BJ (cell line): ENCODE measurements around the gene CHRNB4. TPM values are rescaled to one million over a fixed set of nuclear protein-coding genes. Genes with fewer than 3 reads are reported as not detected.

ENCODE experiments used
- CTCF ChIA-PET: fragments of 350-600 bp; formaldehyde crosslinking; extraction: SDS; loops from one replicate; lab custom pipeline; 2021; ENCODE audit warnings: antibody characterized with exemption, inconsistent platforms; lab: Yijun Ruan, JAX
- POLR2A ChIA-PET: fragments of 300-600 bp; sonication (Branson Sonifier 250); formaldehyde crosslinking; extraction: SDS; loops from one replicate; lab custom pipeline; 2021; ENCODE audit warnings: antibody characterized with exemption; lab: Charles Lee
- DNase-seq: peaks from one replicate; pipeline ENCODE4 v3.0.0-alpha.2; 2011; ENCODE audit warnings: low read depth
- H3K27me3 ChIP-seq: 2 replicates; pipeline ENCODE4 v1.6.0; 2011; ENCODE audit warnings: low read length; ENCODE audit not compliant: control insufficient read depth, insufficient read depth
- H3K36me3 ChIP-seq: 2 replicates; pipeline ENCODE4 v1.5.1; 2011; ENCODE audit warnings: low read length; ENCODE audit not compliant: control insufficient read depth, insufficient read depth
- H3K4me3 ChIP-seq: 2 replicates; pipeline ENCODE4 v1.5.1; 2011; ENCODE audit warnings: low read depth, mild to moderate bottlenecking, control low read depth, low read length
- polyA plus RNA-seq: library from polyadenylated mRNA; depleted of rRNA; stranded (reverse); fragments of >200 nt; gene quantifications from 2 replicates; pipeline ENCODE4 v1.2.3, GENCODE V29; 2011
- TF ChIP-seq, protein P1 (sequence below): IDR thresholded peaks from 2 replicates; pipeline ENCODE4 v1.5.1; 2011; ENCODE audit warnings: low read depth, mild to moderate bottlenecking, control low read depth, inconsistent platforms, low read length, moderate library complexity; ENCODE audit not compliant: insufficient read depth

The CHRNB4 gene
- polyA plus RNA-seq, 1 experiment, result not detected

GRCh38 chr15:78633348-78633747 is 7.7 kb downstream of the CHRNB4 start:
- POLR2A ChIA-PET, result no interaction called here
- TF ChIP-seq, protein P1, sequence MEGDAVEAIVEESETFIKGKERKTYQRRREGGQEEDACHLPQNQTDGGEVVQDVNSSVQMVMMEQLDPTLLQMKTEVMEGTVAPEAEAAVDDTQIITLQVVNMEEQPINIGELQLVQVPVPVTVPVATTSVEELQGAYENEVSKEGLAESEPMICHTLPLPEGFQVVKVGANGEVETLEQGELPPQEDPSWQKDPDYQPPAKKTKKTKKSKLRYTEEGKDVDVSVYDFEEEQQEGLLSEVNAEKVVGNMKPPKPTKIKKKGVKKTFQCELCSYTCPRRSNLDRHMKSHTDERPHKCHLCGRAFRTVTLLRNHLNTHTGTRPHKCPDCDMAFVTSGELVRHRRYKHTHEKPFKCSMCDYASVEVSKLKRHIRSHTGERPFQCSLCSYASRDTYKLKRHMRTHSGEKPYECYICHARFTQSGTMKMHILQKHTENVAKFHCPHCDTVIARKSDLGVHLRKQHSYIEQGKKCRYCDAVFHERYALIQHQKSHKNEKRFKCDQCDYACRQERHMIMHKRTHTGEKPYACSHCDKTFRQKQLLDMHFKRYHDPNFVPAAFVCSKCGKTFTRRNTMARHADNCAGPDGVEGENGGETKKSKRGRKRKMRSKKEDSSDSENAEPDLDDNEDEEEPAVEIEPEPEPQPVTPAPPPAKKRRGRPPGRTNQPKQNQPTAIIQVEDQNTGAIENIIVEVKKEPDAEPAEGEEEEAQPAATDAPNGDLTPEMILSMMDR, result no peak
- H3K36me3 ChIP-seq, result no peaks in the 10 kb centered on the region

GRCh38 chr15:78630886-78631633 is 9.9 kb downstream of the CHRNB4 start:
- no peak for DNase-seq
- Histone ChIP-seq H3K4me3 (no peak overlapping the region), H3K27me3 (peaks cover 10% of the 10 kb centered on the region), H3K36me3 (no peaks in the 10 kb centered on the region)
- TF ChIP-seq, protein P1, result no peak
- POLR2A ChIA-PET, result no interaction called here
- CTCF ChIA-PET, result interaction anchor here (0.8 to 1.6 kb wide), 4 partner anchors 8 to 79 kb away, joined by 3 to 4 read pairs (median 4); no protein-coding TSS in a partner anchor

More at GRCh38 chr15:78633348-78633747, 7.7 kb downstream of the CHRNB4 start:
- Histone ChIP-seq H3K27me3 (peaks cover 6% of the 10 kb centered on the region), H3K4me3 (no peak overlapping the region)
- CTCF ChIA-PET, result interaction anchor here (3.7 kb wide), 1 partner anchor 76 kb away, joined by 21 read pairs; no protein-coding TSS in a partner anchor
- DNase-seq, result no peak

GRCh38 chr15:78629716-78630065 is 11.3 kb downstream of the CHRNB4 start:
- ChIA-PET POLR2A (no interaction called here), CTCF (interaction anchor here (0.5 to 1.6 kb wide), 2 partner anchors 8 to 80 kb away, joined by 3 to 4 read pairs; no protein-coding TSS in a partner anchor)
- Histone ChIP-seq H3K27me3 (peaks cover 14% of the 10 kb centered on the region), H3K4me3 (no peak overlapping the region), H3K36me3 (no peaks in the 10 kb centered on the region)
- TF ChIP-seq, protein P1, result no peak
- DNase-seq, result no peak

GRCh38 chr15:78629031-78629715 is 11.8 kb downstream of the CHRNB4 start:
- Histone ChIP-seq H3K4me3 (no peak overlapping the region), H3K36me3 (no peaks in the 10 kb centered on the region), H3K27me3 (peaks cover 14% of the 10 kb centered on the region)
- CTCF ChIA-PET, result interaction anchor here (0.5 kb wide), 1 partner anchor 9 kb away, joined by 3 read pairs; no protein-coding TSS in a partner anchor
- TF ChIP-seq, protein P1, result no peak
- POLR2A ChIA-PET, result no interaction called here
- DNase-seq, result no peak

DNA sequence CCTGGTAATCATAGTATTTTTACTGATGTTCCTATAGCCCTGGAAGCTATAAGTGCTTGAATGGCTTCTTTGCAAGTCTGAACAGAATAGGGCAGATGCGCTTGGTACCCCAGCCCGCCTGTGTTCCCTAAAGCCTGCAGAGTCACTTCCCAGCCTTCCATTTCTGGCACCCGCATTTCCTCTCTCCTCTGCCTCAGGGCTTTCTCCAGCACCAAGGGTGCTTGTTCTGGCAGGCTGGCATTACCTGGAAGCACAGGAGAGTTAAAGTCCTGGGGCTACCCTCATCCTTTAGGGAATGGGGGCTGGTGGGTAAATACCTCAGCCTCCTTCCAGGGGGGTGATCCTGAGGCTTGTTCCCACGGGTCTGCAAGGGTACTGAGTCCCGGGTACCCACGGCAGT is 12.8 kb downstream of the CHRNB4 start:
- CTCF ChIA-PET, result interaction anchor here (0.8 kb wide), 1 partner anchor 11 kb away, joined by 3 read pairs; no protein-coding TSS in a partner anchor
- Histone ChIP-seq H3K4me3 (no peak overlapping the region), H3K36me3 (no peaks in the 10 kb centered on the region), H3K27me3 (peaks cover 18% of the 10 kb centered on the region)
- POLR2A ChIA-PET, result no interaction called here
- TF ChIP-seq, protein P1, result no peak
- DNase-seq, result no peak
